IMR-90 (cell line): ENCODE measurements around the gene C5. TPM values are rescaled to one million over a fixed set of nuclear protein-coding genes. Genes with fewer than 3 reads are reported as not detected.

Experiments used
- ATAC-seq: fragments of 200-7000 bp; cut with Tn5 transposase; 2 replicates; pipeline ENCODE4 v1.9.1; 2020; ENCODE audit warnings: low read depth, mild to moderate bottlenecking, moderate library complexity
- BruUV-seq: library from RNA; stranded (reverse); fragments of 400-500 nt; replicated peaks from 2 replicates; lab custom pipeline; 2021; lab: Mats Ljungman, UMichigan
- CTCF ChIA-PET: fragments of 300-600 bp; formaldehyde crosslinking; extraction: SDS; loops from one replicate; lab custom pipeline; 2021; ENCODE audit warnings: antibody characterized with exemption; lab: Yijun Ruan, JAX
- POLR2A ChIA-PET: fragments of 300-600 bp; sonication (Branson Sonifier 250); formaldehyde crosslinking; loops from one replicate; lab custom pipeline; 2022; ENCODE audit warnings: antibody characterized with exemption; ENCODE audit not compliant: unreplicated experiment; lab: Charles Lee
- DNase-seq: peaks from one replicate; pipeline ENCODE4 v3.0.0; 2013
- H2AFZ ChIP-seq: replicated peaks from 2 replicates; pipeline ENCODE3; 2013; ENCODE audit warnings: low read length, mild to moderate bottlenecking; ENCODE audit not compliant: poor library complexity
- H2AK5ac ChIP-seq: 2 replicates; pipeline ENCODE4 v1.6.1; 2013; ENCODE audit warnings: low read depth, low read length, inconsistent platforms
- H2AK9ac ChIP-seq: replicated peaks from 2 replicates; pipeline ENCODE3; 2013; ENCODE audit warnings: mild to moderate bottlenecking, low read depth, low read length, moderate library complexity; ENCODE audit not compliant: poor library complexity
- H2BK120ac ChIP-seq: 2 replicates; pipeline ENCODE4 v1.6.1; 2013; ENCODE audit warnings: low read depth, low read length, inconsistent platforms
- H2BK15ac ChIP-seq: 3 replicates; pipeline ENCODE4 v1.6.1; 2013; ENCODE audit warnings: low read depth, low read length, inconsistent platforms
- H2BK20ac ChIP-seq: 2 replicates; pipeline ENCODE4 v1.6.1; 2013; ENCODE audit warnings: low read depth, mild to moderate bottlenecking, inconsistent platforms, low read length, moderate library complexity
- H2BK5ac ChIP-seq: 2 replicates; pipeline ENCODE4 v1.6.1; 2013; ENCODE audit warnings: mild to moderate bottlenecking, low read depth, low read length, inconsistent platforms; ENCODE audit not compliant: poor library complexity, severe bottlenecking
- H3K14ac ChIP-seq: replicated peaks from 2 replicates; pipeline ENCODE4 v1.6.1; 2013; ENCODE audit warnings: low read depth, low read length, inconsistent platforms
- H3K18ac ChIP-seq: 2 replicates; pipeline ENCODE4 v1.6.1; 2013; ENCODE audit warnings: low read depth, low read length, control low read depth
- H3K23ac ChIP-seq: 2 replicates; pipeline ENCODE4 v1.6.1; 2013; ENCODE audit warnings: low read depth, low read length, inconsistent platforms
- H3K27ac ChIP-seq: 2 replicates; pipeline ENCODE4 v1.5.1; 2013; ENCODE audit warnings: mild to moderate bottlenecking, control low read depth, low read length; ENCODE audit not compliant: insufficient read depth
- H3K27me3 ChIP-seq: 2 replicates; pipeline ENCODE4 v1.6.1; 2013; ENCODE audit warnings: low read length; ENCODE audit not compliant: control insufficient read depth, insufficient read depth
- H3K36me3 ChIP-seq: 2 replicates; pipeline ENCODE4 v1.6.1; 2013; ENCODE audit warnings: low read length, mixed read lengths; ENCODE audit not compliant: control insufficient read depth, insufficient read depth
- H3K4ac ChIP-seq: 2 replicates; pipeline ENCODE4 v1.6.1; 2013; ENCODE audit warnings: low read depth, low read length, inconsistent platforms
- H3K4me1 ChIP-seq: 2 replicates; pipeline ENCODE4 v1.6.1; 2013; ENCODE audit warnings: low read length, mixed read lengths; ENCODE audit not compliant: control insufficient read depth, insufficient read depth
- H3K4me2 ChIP-seq: 2 replicates; pipeline ENCODE4 v1.6.1; 2013; ENCODE audit warnings: low read depth, mild to moderate bottlenecking, control low read depth, low read length, moderate library complexity
- H3K4me3 ChIP-seq: 2 replicates; pipeline ENCODE4 v1.5.1; 2013; ENCODE audit warnings: low read depth, mild to moderate bottlenecking, control low read depth, low read length, moderate library complexity; ENCODE audit not compliant: insufficient read depth
- H3K56ac ChIP-seq: 2 replicates; pipeline ENCODE4 v1.6.1; 2013; ENCODE audit warnings: low read length, inconsistent platforms; ENCODE audit not compliant: insufficient read depth; ENCODE audit errors: extremely low read depth
- H3K79me1 ChIP-seq, 2 experiments: 2 replicates each; pipeline ENCODE4 v1.6.1; 2013; ENCODE audit warnings: low read length in 2 of 2, inconsistent platforms in 1 of 2, low read depth in 1 of 2
- H3K9ac ChIP-seq: 2 replicates; pipeline ENCODE4 v1.6.1; 2013; ENCODE audit warnings: low read depth, low read length, control low read depth
- H3K9me1 ChIP-seq: 2 replicates; pipeline ENCODE4 v1.6.1; 2013; ENCODE audit warnings: low read length, inconsistent platforms; ENCODE audit not compliant: insufficient read depth
- H3K9me3 ChIP-seq: 2 replicates; pipeline ENCODE4 v1.6.1; 2013; ENCODE audit warnings: low read length; ENCODE audit not compliant: control insufficient read depth, insufficient read depth
- H4K20me1 ChIP-seq: 2 replicates; pipeline ENCODE4 v1.6.1; 2013; ENCODE audit warnings: low read length, inconsistent platforms; ENCODE audit not compliant: insufficient read depth
- H4K5ac ChIP-seq: 2 replicates; pipeline ENCODE4 v1.6.1; 2013; ENCODE audit warnings: mild to moderate bottlenecking, low read depth, low read length, control low read depth
- H4K8ac ChIP-seq, 2 experiments: 2 replicates each; pipeline ENCODE4 v1.6.1; 2013; ENCODE audit warnings: low read depth in 2 of 2, low read length in 2 of 2, control low read depth in 1 of 2, inconsistent platforms in 1 of 2
- H4K91ac ChIP-seq: 2 replicates; pipeline ENCODE4 v1.6.1; 2013; ENCODE audit warnings: low read depth, low read length, inconsistent platforms; ENCODE audit not compliant: insufficient read depth
- CEBPB ChIP-seq: IDR thresholded peaks from 2 replicates; pipeline ENCODE4 v1.6.1; 2012; ENCODE audit warnings: low read depth, low read length, improper control_type of control experiment
- CTCF ChIP-seq: conservative IDR thresholded peaks from 2 replicates; pipeline ENCODE4 v1.5.1; 2012; ENCODE audit warnings: mild to moderate bottlenecking, low read depth, low read length, improper control_type of control experiment
- FOS ChIP-seq: fragments of 150-350 bp; IDR thresholded peaks from 2 replicates; pipeline ENCODE4 v1.6.1; 2016; ENCODE audit warnings: low read depth, low read length
- MAFK ChIP-seq: IDR thresholded peaks from 2 replicates; pipeline ENCODE4 v1.6.1; 2012; ENCODE audit warnings: low read depth, low read length, improper control_type of control experiment
- MAZ ChIP-seq: IDR thresholded peaks from 2 replicates; pipeline ENCODE4 v1.6.1; 2012; ENCODE audit warnings: low read depth, mild to moderate bottlenecking, low read length, improper control_type of control experiment, moderate library complexity, borderline replicate concordance
- MXI1 ChIP-seq: IDR thresholded peaks from 2 replicates; pipeline ENCODE4 v1.6.1; 2012; ENCODE audit warnings: low read depth, mild to moderate bottlenecking, low read length, moderate library complexity, borderline replicate concordance
- NFE2L2 ChIP-seq: fragments of 150-350 bp; IDR thresholded peaks from 2 replicates; pipeline ENCODE4 v1.6.1; 2016; ENCODE audit warnings: low read depth, mild to moderate bottlenecking, low read length
- RAD21 ChIP-seq: IDR thresholded peaks from 2 replicates; pipeline ENCODE4 v1.6.1; 2012; ENCODE audit warnings: low read length, improper control_type of control experiment
- RCOR1 ChIP-seq: IDR thresholded peaks from 2 replicates; pipeline ENCODE4 v1.6.1; 2012; ENCODE audit warnings: mild to moderate bottlenecking, low read length, improper control_type of control experiment; ENCODE audit not compliant: insufficient replicate concordance
- WGBS, 2 experiments: methylation state at CpG; one replicate each; pipeline versions ENCODE4 v1.1.5 to v1.1.7; 2013; ENCODE audit warnings: missing lambda C conversion rate in 2 of 2; ENCODE audit not compliant: insufficient read length in 1 of 2; ENCODE audit errors: extremely low coverage in 2 of 2; 5-methylcytosine and 5-hydroxymethylcytosine counted together
- dilution Hi-C: fragments of 300-500 bp; cut with HindIII; formaldehyde crosslinking; loops from one replicate; pipeline ENCODE4 v1.14.3; 2018; ENCODE audit warnings: low sequenced_read_pairs; ENCODE audit not compliant: unreplicated experiment
- in situ Hi-C: fragments of 300-500 bp; cut with MboI; formaldehyde crosslinking; loops from 3 replicates; pipeline ENCODE4 v1.14.3; 2019; ENCODE audit warnings: low sequenced_read_pairs, inconsistent platforms, mixed read lengths
- intact Hi-C: fragments of 100-400 bp; cut with micrococcal nuclease; formaldehyde crosslinking; loops from 2 replicates; pipeline ENCODE4 v1.10.0; 2022
- polyA plus RNA-seq, 3 experiments: library from polyadenylated mRNA; depleted of rRNA; stranded (reverse); fragments of >200 nt; gene quantifications; 2 replicates each; pipeline ENCODE4 v1.2.3, GENCODE V29; 2012; ENCODE audit warnings: low replicate concordance in 1 of 3
- total RNA-seq: library from RNA; depleted of rRNA; stranded (reverse); fragments of >200 nt; gene quantifications from 2 replicates; pipeline ENCODE4 v1.2.3, GENCODE V29; 2012

Gene C5
- total and polyA plus RNA-seq, 2 of the 4 experiments (the other 2 are of a cell fraction): 1.5 to 2.3 TPM

GRCh38 chr9:120920806-120921178 lies 129.3 kb downstream of the C5 start:
- no peaks in the 10 kb centered on the region for H3K27me3 ChIP-seq
- BruUV-seq: no TSS peak
- no peak overlapping the region for H2BK120ac ChIP-seq
- no peak overlapping the region for H2BK20ac ChIP-seq
- peaks cover 0 to 30% of the 10 kb centered on the region in 2 experiments; a peak in 2 of 4 replicates for H3K79me1 ChIP-seq
- H3K9me1 ChIP-seq: peaks cover 18% of the 10 kb centered on the region
- no peak overlapping the region for H2AFZ ChIP-seq
- no peak overlapping the region for H3K9ac ChIP-seq
- no peak overlapping the region for H4K5ac ChIP-seq
- H3K4me3 ChIP-seq: no peak overlapping the region
- no CpG with 5 or more reads among the region's 3 CpGs for WGBS, 2 experiments
- intact Hi-C loops: no loop called here
- H4K8ac ChIP-seq: no peak overlapping the region
- H3K18ac ChIP-seq: no peak overlapping the region
- dilution Hi-C loops: no loop called here
- ChIA-PET POLR2A (no interaction called here), CTCF (no interaction called here)
- no peak overlapping the region for H3K14ac ChIP-seq
- no peak overlapping the region for H3K4ac ChIP-seq
- no peaks in the 10 kb centered on the region for H4K20me1 ChIP-seq
- no peak overlapping the region for H3K4me2 ChIP-seq
- H3K4me1 ChIP-seq: peaks cover 24% of the 10 kb centered on the region
- in situ Hi-C loops: no loop called here
- H2BK15ac ChIP-seq: no peak overlapping the region
- 0 out of 2 replicates have a peak, but pooled peaks cover 2% of the 10 kb centered on the region for H3K9me3 ChIP-seq
- no peak overlapping the region for H2BK5ac ChIP-seq
- H3K36me3 ChIP-seq: no peaks in the 10 kb centered on the region
- no peak overlapping the region for H3K23ac ChIP-seq
- no peak overlapping the region for H4K91ac ChIP-seq
- ATAC-seq: no peak
- no peak for DNase-seq
- H3K56ac ChIP-seq: no peak overlapping the region
- TF ChIP-seq MAZ (no peak), CTCF (no peak), RAD21 (no peak), RCOR1 (no peak), FOS (no peak), MXI1 (no peak), CEBPB (no peak), MAFK (no peak), NFE2L2 (no peak)
- no peak overlapping the region for H3K27ac ChIP-seq
- H2AK9ac ChIP-seq: no peak overlapping the region
- no peak overlapping the region for H2AK5ac ChIP-seq
